GM15510 (cell line): Measurements from ENCODE around the gene PREP.

Experiments
- POLR2A ChIP-seq: IDR thresholded peaks from 3 replicates; pipeline ENCODE4 v1.6.1; 2011; ENCODE audit warnings: borderline replicate concordance; ENCODE audit not compliant: insufficient read length; ENCODE audit errors: extremely low read depth

The PREP gene

DNA sequence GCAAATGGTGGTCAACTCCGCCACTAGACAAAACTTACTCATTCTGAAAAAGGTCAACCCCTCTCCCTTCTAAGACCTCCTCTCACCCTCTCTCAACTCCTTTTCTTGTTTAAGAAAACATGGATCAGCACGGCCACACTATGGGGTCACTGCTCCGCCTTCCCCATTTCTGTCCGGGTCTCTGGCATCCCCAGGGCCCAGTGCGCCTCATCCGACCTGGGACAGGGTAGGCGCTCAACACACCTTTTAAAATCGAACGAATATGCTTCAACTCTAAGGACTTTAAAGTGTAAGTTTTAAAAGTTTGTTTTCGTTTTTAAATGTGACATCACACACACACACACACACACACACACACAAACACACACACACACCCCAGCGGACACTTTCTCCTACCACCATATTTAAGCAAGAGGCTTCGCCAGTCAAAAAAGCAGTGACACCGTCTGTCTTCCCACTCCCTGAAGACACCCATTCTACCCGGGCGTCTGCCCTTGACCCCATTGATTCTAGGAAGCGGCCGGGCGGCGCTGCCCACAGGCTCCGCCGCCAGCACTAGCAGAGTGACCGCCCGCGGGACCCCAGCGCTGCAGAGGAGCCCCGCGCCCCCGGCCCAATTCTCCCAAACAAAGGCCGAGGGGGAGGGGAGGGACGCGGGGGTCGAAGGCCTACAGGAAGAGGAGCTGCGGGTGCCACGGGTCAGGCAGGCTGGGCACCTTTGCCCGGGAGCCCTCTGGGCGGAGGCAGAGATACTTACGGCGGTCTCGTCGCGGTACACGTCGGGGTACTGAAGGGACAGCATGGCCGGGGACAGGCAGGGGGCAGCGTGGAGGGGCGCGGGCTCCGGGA, 568 bp downstream of the PREP start:
- TF ChIP-seq POLR2A, result no peak

DNA sequence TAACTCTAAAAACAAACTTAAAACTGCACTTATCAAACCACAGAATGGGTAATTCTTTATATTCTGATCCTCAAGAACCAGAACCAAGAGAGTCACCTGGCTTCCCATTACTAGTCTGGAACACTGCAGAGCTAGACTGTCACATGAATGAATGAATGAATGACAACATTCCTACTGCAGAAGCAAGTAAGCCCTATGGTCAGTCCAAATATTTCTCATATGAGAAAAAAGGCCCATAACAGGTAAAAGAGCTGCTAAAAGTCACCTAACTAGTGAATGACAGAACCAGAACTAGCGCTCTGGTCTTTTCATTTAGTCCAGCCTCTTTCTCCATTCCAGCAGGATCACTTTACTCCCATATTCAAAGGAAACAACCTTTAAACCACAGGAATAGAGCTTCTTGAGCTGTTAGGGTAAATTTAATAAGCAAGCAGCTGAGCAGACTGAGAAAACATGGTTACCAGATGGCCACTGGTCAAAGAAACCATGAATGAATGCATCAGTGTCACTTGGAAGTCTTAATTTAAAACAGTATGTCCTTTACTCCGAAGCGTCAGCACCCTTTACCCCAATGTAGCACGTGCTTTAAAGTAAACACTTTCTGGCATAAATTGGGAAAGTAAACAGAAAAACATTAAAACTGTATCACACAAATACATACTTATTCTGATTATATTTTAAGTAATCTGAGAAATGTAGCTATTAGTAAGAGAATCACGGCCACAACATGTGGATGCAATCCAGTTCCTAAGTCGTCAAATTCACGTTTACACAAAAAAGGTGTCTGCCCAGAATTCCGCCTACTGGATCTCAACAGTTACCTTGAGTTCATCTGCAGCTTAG, 1.4 kb downstream of the PREP start:
- no peak for TF ChIP-seq POLR2A

GRCh38 chr6:105400501-105400900, 2.4 kb downstream of the PREP start:
- no peak for TF ChIP-seq POLR2A

DNA sequence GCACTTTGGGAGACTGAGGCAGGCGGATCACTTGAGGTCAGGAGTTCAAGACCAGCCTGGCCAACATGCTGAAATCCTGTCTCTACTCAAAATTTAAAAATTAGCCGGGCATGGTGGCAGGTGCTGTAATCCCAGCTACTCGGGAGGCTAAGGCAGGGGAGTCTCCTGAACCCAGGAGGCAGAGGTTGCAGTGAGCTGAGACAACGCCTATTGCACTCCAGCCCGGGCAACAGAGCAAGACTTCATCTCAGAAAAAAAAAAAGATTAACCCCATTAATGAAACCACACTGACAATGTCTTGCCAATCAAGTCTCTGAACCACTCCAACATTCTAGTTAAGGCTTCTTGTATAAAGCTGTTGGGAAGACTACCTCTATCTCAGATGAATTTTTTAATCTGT, 4.0 kb downstream of the PREP start:
- no peak for TF ChIP-seq POLR2A

DNA sequence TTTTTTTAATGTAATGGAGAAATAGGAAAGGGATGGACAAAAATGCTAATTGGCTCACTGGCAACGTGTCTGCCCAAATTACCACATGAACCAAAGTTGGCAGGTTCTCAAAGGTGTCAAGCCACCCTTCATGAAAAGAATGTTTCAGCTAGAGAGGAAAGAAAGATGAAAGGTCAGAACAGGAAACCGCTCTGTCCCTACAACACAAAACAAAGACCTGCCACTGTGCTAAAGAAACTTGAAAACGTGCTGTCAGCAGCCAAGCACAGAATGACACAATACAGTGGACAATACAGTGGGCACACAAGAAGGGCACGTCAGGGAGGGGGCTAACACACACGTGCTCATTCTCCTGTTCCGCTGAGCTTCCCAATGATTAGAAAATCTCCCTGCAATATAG, 4.9 kb downstream of the PREP start:
- no peak for TF ChIP-seq POLR2A

GRCh38 chr6:105391705-105392104, 11.2 kb downstream of the PREP start:
- TF ChIP-seq POLR2A, result no peak

GRCh38 chr6:105389543-105389942, 13.3 kb downstream of the PREP start:
- no peak for TF ChIP-seq POLR2A

DNA sequence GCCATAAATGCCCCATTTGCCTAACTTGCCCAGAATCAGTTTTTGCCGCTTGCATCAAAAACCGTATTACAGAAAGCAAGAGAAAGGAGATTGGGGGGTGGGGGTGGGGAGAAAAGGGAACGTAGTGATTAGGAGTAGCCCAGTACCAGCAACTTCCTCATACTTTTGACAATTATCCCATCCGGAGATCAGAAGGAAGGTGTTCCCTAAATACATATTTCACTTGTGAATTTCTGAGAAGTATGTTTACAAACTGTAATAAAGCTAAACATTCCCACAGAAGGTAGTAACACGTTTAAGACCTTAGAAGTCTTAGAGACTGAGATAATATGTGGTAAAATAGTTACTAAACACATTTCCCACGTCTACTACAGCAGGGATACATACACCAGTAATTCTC, 14.5 kb downstream of the PREP start:
- TF ChIP-seq POLR2A, result no peak

DNA sequence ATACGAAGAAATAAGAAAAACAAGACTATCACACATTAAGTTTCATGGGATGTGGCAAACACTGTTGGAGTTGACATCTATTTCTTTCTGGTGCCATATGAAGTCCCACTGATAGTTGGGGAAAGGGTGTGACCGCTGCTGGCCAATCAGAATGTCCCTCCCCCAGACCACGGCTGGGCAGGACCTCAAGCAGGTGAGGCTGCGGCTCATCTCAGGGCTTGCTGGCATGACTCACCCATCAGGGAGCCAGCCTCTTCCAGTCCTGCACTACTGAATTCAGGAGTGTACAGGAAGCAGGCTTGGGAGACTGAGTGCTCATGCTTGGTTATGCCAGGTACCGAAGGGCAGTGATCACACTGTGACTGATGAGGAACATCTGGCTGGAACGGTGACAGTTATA, 18.9 kb downstream of the PREP start:
- no peak for TF ChIP-seq POLR2A

GRCh38 chr6:105382958-105383357, 19.9 kb downstream of the PREP start:
- TF ChIP-seq POLR2A, result no peak

DNA sequence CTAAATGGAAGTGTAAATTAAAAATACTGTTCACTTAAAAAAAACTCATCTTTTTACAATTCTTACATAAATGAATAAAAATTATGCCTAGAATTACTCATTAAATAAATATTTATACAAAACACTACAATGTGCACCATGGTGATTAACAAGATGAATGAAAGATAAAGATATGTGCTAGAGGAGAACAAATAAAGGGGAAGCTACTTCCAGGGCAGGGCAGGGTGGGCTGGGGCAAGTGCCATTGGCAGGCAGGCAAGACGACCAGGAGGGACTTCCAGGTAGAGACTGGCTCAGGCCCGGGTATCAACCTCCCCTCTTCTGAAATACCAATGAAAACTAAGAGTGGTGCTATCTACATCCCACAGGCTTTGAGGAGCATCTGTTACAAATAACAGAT, 20.4 kb downstream of the PREP start:
- no peak for TF ChIP-seq POLR2A

GRCh38 chr6:105380634-105381033, 22.2 kb downstream of the PREP start:
- TF ChIP-seq POLR2A, result no peak

- TF ChIP-seq POLR2A, result no peak
These were observed 27.1 kb downstream of the PREP start for GRCh38 chr6:105375797-105376196.

DNA sequence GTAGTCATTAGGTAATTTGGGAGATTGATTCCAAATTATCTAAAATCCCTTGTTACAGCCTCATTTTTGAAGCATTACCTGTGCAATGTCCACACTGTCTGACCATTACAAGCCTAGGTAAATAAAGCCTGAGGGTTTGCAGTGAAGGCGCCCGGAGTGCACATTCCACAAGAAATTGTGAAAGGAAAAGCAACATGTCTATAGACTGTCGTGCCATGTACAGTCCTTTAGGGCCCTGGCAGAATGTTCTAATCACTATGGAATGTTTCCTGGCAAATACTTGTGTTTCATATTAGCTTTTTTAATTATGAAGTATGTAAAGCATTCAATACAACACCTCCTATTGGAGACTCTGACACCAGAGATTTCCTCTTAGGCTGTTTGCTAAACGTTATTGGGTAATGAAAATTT, 28.9 kb downstream of the PREP start:
- no peak for TF ChIP-seq POLR2A

GRCh38 chr6:105373481-105373880, 29.4 kb downstream of the PREP start:
- no peak for TF ChIP-seq POLR2A

GRCh38 chr6:105372849-105373182, 30.1 kb downstream of the PREP start:
- TF ChIP-seq POLR2A, result no peak
